ENCODE measurements around the gene CLEC3B.
"Not testable (repeated sequence)": the region's sequence is repeated elsewhere in the genome, so short reads cannot be mapped to it uniquely, and the experiment has no call there.

Gene CLEC3B, protein sequence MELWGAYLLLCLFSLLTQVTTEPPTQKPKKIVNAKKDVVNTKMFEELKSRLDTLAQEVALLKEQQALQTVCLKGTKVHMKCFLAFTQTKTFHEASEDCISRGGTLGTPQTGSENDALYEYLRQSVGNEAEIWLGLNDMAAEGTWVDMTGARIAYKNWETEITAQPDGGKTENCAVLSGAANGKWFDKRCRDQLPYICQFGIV

DNA sequence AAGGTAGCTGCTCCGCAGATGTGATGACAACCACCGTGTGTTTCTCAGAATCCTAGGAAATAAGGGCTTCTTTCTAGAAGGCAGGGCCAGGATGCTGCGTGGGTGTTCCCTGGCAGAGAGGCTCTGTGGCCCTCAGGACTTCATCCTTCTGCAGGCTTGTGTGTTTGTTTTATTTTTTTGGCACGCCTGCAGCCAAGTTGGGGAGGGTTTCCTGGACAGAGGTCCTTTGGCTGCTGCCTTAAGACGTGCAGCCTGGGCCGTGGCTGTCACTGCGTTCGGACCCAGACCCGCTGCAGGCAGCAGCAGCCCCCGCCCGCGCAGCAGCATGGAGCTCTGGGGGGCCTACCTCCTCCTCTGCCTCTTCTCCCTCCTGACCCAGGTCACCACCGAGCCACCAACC lies at the start of gene CLEC3B:
Gene CLEC3B, plus strand, starts transcription at position 266 of the 400 bp plus-strand sequence. Its CDS starts 60 bp downstream, at position 326.
- no peak for DNase-seq

DNA sequence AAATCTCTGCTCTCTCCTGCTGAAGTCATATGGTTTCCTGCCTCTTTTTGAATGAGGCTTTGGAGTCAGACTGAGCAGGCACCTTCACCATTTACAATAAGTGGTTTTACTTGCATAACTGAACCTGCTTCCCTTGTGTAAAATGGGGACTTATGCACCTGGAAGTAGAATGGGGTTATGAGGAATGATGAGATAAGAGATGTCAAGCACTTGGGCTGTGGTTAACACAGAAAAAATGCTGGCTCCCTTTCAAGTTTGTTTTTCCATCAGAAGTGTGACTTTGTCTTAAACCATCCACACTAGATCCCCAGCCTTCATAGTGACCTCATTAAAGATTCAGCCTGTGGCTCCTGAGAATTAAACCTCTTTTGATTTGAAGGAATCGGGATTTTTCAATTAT lies 44.9 kb upstream of the CLEC3B start:
- DNase-seq: no peak

DNA sequence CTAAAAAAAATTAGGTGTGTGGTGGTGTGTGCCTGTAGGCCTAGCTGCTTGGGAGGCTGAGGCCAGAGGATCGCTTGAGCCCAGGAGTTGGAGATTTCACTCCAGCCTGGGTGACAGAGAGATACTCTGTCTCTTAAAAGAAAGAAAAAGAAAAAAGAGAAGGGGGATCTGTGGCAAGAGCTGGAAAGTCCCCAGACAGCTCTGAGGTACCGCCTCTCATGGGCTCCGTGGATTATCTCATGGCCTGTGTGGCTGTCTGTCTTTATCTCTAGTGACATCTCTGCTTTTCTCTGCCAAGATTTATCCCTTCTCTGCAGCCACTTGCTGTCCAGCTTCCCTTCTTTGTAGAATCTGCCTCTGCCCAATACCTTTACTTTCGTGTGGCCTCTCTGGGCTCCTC lies 44.4 kb upstream of the CLEC3B start:
- no peak for DNase-seq

DNA sequence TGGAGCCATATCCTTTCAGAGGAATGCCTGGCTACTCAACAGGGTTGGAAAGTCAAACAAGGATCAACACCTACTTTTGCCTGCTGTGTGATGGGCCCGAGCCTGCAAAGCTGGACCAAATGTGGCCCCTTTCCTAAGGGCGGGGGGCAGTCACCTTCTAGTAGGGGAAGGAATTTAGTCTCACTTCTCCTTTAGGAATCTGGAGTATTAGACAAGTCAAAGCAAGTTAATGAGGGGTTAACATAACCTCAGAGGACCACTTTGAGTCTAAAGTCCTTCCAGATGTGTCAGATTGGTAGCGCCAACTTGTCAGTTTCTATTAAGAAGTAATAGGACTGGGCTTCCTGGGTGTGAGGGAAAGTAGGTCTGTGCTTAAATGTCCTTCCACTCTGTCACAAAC lies 43.3 kb upstream of the CLEC3B start:
- DNase-seq: no peak

- no peak for DNase-seq
These were observed 42.6 kb upstream of the CLEC3B start for GRCh38 chr3:44983484-44983941.

GRCh38 chr3:44984335-44984734 lies 41.8 kb upstream of the CLEC3B start:
- no peak for DNase-seq

GRCh38 chr3:44986330-44986729 lies 39.8 kb upstream of the CLEC3B start:
- DNase-seq: not testable (repeated sequence)

- DNase-seq: no peak
These were observed 38.8 kb upstream of the CLEC3B start for GRCh38 chr3:44987332-44987731.

DNA sequence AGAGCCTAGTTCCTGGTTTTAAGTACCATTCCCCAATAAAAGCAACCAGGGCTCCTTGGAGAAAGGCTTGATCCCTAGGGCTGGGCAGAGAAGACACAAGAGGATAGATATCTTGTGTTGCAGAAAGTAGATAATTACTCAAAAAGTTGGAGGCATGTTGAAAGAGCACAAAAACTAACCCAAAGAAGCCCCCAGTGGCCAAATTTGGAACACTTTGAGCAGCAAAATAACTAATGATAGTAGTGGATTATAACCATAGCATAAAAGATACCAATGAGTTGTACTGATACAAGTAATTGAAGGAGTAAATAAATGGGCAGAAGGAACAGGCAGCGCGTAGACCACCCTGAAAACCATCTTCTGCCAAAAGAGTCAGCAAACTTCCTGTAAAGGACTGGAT lies 38.0 kb upstream of the CLEC3B start:
- DNase-seq: no peak

DNA sequence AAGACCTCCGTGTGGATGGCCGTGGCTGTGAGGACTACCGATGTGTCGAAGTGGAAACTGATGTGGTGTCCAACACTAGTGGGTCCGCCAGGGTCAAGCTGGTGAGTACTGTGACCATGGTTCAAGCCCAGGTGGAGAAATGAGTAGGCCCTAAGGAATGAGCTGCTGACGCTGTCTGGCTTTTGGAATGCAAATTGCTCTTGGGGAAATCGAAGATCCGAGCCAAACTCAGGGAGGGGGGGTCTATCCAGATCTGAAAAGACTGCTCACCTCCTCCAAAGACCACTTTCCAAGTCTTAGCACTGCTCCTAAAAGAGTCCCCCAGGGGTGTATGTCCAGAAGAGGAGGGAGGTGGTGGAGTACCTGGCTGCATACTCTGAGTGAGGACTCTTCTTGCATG lies 37.0 kb upstream of the CLEC3B start:
- DNase-seq: no peak

DNA sequence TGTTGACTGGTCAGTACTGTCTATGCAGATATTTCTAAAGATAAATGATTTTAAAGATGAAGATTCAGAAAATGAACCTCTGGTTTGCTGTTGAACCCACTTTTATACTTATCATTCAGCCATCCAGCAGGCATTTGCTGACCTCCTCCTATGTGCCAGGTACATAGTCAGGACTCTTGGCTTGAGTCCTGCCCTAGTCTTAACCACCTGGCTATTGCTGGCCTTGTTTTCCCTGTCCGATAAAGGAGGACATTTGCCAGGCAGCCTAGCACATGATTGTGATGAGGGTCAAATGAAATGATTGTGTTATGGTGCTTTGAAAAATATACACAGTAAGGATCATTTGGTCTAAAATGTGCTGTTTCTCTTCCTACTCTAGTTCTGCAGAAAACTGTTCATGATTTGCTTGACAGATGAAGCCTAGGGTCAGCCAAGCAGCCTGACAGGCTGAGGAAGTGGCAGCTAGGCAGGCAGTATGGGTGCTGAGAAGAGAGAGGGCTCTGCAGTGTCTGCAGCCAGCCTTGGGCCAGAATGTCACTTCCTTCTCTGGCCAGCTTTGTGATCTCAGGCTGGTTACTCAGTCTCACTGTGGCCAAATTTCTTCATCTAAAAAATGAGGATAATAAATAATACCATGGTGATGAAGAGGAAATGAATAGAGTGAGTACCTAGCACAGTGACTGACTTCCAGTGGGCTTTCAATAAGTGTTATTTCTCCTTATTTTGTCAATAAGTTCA lies 36.3 kb upstream of the CLEC3B start:
- no peak for DNase-seq

DNA sequence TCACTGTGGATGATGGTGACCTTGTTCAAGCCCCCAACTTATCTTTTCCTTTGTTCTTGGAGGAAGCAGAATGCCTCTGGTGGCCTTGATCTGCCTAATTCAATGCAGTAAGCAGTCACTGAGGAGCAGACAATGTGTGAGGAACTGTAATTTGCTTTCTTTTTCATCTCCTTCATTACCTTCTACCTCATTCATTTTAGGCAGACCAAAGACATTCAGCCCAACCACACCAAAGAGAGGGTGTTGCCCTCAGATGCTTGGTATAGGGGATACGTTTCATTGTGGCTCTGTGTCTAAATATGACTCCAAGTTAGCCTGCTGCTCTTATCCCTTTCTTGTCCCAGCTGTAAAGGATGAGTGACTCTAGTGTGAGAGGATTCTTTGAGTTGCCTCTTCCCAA lies 34.8 kb upstream of the CLEC3B start:
- DNase-seq: no peak

DNA sequence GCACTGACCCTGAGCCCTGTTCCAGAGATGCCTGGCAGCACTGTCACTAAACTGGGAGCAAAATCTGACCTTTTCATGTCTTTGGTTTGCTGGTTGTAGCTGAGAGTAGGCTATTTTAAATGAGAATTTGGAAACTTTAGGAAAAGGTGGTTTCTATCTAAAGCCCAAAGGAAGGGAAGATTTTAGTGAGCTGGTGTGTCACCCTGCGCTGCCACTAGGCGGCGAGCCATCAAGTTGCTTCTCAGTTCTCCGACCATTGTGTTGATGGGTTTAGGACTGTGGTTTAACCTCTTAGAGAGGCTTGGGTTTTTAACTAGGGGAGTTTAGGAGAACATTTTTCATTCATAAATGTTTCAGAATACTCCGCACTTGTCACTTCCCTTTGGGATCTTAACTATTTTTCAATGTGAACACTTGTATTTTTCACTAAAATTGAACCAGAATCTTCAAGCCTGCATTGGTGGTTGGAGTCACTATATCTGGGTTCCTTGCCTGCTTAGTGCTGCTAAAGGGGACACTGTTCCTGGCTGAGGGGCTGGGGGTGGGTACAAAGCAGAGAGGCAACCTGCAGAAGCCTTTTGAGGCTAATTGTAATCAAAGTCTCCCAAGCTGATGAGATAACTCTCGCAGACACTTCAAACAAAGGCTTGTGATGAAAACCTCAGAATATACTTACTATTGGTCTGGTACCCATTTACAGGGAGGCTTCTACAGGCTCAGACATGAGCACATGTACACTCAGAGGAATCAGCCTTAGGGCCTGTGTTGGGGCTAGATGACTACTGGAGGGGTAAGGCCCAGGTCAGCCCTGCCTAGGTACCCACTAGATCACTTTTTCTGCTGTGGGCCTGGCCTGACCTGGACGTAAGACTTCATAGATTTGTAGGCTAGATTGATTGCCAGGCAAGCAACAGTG lies 33.3 kb upstream of the CLEC3B start:
- no peak for DNase-seq

- no peak for DNase-seq
These were observed 32.5 kb upstream of the CLEC3B start for GRCh38 chr3:44993471-44994205.

GRCh38 chr3:44995142-44995770 lies 30.8 kb upstream of the CLEC3B start:
- DNase-seq: no peak

- DNase-seq: no peak
These were observed 29.5 kb upstream of the CLEC3B start for GRCh38 chr3:44996556-44996969.

DNA sequence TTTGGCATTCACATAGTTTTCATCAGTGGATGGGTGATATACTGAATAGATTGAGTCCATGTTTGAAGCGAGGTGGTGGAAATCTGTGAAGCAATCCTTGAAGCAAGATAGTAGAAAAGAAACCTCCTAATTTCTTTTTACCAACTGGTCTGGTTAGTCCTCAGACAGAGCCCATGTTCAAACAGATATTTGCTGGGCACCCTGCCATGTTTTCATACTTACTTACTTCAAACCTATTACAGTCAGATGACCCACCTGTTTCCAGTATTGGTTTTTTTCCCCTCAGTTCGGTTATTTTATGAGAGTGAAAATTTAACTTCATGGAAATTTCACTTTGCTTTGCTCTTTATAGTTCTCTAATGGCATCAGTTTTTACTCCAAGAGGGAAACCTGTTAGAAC lies 26.3 kb upstream of the CLEC3B start:
- DNase-seq: no peak

- DNase-seq: no peak
These were observed 25.3 kb upstream of the CLEC3B start for GRCh38 chr3:45000823-45001222.

GRCh38 chr3:45001738-45002137 lies 24.4 kb upstream of the CLEC3B start:
- DNase-seq: no peak

- no peak for DNase-seq
These were observed 23.9 kb upstream of the CLEC3B start for GRCh38 chr3:45002139-45002660.

DNA sequence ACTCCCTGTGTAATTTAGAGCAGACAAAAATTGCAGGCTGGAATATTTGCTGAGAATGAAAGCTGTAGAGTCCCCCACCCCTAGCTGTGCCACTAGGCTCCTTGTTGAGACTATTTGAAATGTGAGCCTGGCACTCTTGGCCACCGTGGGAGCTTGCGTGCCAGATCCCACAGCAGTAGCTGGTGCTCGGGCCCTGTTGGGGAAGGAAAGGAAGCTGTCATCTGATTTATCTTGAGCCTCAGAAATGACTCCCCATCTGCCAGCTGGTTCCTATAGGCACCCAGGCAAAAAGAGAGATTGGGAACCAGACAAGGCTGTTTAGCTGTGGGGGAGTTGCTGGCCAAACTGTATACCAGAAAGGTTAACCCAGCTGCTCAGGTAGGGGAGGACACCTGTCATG lies 23.4 kb upstream of the CLEC3B start:
- no peak for DNase-seq

DNA sequence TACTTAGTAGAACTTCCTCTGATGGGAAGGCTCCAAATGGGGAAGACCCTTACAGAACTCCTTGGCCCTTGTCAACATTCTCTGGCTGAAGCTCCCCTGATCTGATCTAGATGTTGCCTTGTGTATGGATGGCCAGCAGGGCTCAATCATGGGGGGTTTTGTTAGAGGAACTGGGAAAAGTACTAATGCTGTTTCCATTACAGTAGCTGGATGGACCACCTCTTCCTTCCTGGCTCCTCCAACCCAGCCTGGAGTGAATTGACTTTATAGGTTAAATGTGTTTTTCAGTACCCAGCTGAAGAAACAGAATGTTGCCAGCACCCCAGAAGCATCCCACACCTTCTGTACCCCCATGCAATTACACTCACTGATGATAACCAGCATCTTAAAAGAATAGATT lies 22.7 kb upstream of the CLEC3B start:
- DNase-seq: no peak

All from GOT3 (cell line).